ENCODE data around the gene GCN1. TPM values are rescaled to one million over a fixed set of nuclear protein-coding genes. Genes with fewer than 3 reads are reported as not detected.

Gene GCN1, protein sequence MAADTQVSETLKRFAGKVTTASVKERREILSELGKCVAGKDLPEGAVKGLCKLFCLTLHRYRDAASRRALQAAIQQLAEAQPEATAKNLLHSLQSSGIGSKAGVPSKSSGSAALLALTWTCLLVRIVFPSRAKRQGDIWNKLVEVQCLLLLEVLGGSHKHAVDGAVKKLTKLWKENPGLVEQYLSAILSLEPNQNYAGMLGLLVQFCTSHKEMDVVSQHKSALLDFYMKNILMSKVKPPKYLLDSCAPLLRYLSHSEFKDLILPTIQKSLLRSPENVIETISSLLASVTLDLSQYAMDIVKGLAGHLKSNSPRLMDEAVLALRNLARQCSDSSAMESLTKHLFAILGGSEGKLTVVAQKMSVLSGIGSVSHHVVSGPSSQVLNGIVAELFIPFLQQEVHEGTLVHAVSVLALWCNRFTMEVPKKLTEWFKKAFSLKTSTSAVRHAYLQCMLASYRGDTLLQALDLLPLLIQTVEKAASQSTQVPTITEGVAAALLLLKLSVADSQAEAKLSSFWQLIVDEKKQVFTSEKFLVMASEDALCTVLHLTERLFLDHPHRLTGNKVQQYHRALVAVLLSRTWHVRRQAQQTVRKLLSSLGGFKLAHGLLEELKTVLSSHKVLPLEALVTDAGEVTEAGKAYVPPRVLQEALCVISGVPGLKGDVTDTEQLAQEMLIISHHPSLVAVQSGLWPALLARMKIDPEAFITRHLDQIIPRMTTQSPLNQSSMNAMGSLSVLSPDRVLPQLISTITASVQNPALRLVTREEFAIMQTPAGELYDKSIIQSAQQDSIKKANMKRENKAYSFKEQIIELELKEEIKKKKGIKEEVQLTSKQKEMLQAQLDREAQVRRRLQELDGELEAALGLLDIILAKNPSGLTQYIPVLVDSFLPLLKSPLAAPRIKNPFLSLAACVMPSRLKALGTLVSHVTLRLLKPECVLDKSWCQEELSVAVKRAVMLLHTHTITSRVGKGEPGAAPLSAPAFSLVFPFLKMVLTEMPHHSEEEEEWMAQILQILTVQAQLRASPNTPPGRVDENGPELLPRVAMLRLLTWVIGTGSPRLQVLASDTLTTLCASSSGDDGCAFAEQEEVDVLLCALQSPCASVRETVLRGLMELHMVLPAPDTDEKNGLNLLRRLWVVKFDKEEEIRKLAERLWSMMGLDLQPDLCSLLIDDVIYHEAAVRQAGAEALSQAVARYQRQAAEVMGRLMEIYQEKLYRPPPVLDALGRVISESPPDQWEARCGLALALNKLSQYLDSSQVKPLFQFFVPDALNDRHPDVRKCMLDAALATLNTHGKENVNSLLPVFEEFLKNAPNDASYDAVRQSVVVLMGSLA (N-terminal part only)
- total RNA-seq (2022; extraction: Qiagen RNA extraction; ENCODE audit: low read depth): 46.8 to 62.0 TPM (median 57.0 TPM) in 5 replicates

DNA sequence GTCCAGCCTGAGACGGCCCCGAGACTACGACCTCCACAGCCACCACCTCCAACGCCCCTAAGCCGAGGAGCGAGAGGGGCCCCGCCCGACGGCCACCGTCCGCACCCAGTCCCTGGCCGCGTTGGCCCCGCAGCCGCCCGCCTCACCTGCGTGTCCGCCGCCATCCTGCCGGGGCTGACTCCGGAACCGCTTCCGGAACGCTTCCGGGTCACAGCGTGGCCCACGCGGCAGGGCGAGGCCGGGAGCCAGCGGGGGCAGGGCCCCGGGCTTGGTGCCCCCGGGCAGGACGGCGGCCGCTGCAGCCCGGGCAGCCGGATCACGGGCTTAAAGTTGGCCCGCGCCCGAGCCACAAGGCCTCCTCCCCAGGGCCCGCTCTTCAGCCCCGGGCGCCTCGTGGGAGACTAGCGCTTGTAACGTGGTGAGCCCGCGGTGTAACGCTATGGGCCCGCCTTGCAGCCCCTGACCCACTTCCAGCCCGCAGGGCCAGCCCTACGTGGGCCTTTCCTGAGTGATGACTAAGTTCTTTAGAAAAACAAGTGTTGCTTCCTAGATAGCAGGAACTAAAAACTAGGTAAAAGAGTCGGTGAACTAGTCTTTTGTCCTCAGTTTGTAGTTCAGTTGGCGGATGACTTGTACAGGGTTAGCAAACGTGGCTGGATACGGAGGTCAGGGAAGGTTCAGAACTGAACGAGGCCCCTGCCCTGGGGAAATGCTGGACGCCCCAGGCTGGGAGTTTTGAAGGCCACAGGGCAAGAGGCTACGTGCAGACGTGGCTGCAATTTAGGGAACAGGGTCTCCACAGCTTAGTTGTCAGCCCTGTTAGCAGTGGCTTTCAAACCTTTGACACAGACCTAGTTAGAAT, at the start of gene GCN1:
Gene GCN1 (minus strand): TSS at position 182 of the 862 bp plus-strand sequence. CDS start 18 bp downstream, at position 164.

DNA sequence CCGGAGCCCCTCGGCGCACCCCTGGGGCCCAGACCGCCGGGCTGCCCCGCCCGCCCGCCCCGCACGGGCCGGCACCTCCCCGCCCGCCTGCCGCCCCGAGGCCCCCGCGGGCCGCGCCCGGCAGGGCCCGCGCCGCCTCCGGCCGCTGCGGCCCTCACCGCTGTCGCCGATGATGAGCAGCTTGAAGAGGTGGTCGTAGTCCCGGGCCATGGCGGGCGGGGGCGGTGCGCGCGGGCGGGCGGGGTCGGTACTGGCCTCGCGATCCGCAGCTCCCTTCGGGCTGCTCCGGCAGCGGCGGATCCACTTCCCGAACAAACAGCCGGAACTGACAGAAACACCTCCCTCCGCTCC, 78.1 kb downstream of the GCN1 start, which contains the start of gene RAB35:
Gene RAB35 (minus strand): TSS at position 313 of the 351 bp plus-strand sequence. CDS start 103 bp downstream, at position 210.

Other genes starting within 250 kb of the GCN1 start
- gene BICDL1, start 205.5 kb downstream of the GCN1 start, total RNA-seq (2022; extraction: Qiagen RNA extraction; ENCODE audit: low read depth): 2.5 to 4.7 TPM (median 4.4 TPM) in 5 replicates
- gene RAB35, start 78.0 kb downstream of the GCN1 start, total RNA-seq (2022; extraction: Qiagen RNA extraction; ENCODE audit: low read depth): 67.6 to 80.0 TPM (median 78.1 TPM) in 5 replicates
- gene RPLP0, start 6.4 kb upstream of the GCN1 start, total RNA-seq (2022; extraction: Qiagen RNA extraction; ENCODE audit: low read depth): 3,445 to 3,682 TPM (median 3,497 TPM) in 5 replicates
- 204 to 247 TPM (median 225 TPM) in 5 replicates for gene PXN, start 71.0 kb upstream of the GCN1 start, total RNA-seq (2022; extraction: Qiagen RNA extraction; ENCODE audit: low read depth)
- not detected in 5 replicates for gene RNU4-2, start 97.2 kb upstream of the GCN1 start, total RNA-seq (2022; extraction: Qiagen RNA extraction; ENCODE audit: low read depth)
- not detected in 5 replicates for gene RNU4-1, start 98.5 kb upstream of the GCN1 start, total RNA-seq (2022; extraction: Qiagen RNA extraction; ENCODE audit: low read depth)
- 0.48 to 1.7 TPM (median 0.76 TPM) in 5 replicates for gene SIRT4, start 107.6 kb upstream of the GCN1 start, total RNA-seq (2022; extraction: Qiagen RNA extraction; ENCODE audit: low read depth)
- gene PLA2G1B, start 133.1 kb upstream of the GCN1 start, total RNA-seq (2022; extraction: Qiagen RNA extraction; ENCODE audit: low read depth): not detected in 5 replicates
- 0.77 to 1.9 TPM (median 1.4 TPM) in 5 replicates for gene MSI1, start 174.4 kb upstream of the GCN1 start, total RNA-seq (2022; extraction: Qiagen RNA extraction; ENCODE audit: low read depth)
- gene COX6A1, start 243.4 kb upstream of the GCN1 start, total RNA-seq (2022; extraction: Qiagen RNA extraction; ENCODE audit: low read depth): 808 to 864 TPM (median 832 TPM) in 5 replicates

All from A549 treated with GW870086 at 1 μM for 4 hours (cell line).